H1 (cell line): ENCODE measurements around the gene CNTROB. TPM values are rescaled to one million over a fixed set of nuclear protein-coding genes. Genes with fewer than 3 reads are reported as not detected.

Source experiments
- CTCF ChIA-PET: fragments of 300-600 bp; sonication (Branson Sonifier 250); formaldehyde crosslinking; loops from one replicate; lab custom pipeline; 2021; ENCODE audit not compliant: partially characterized antibody; lab: Charles Lee
- POLR2A ChIA-PET: fragments of 300-600 bp; sonication (Branson Sonifier 250); formaldehyde crosslinking; loops from one replicate; lab custom pipeline; 2021; ENCODE audit warnings: inconsistent platforms; ENCODE audit not compliant: partially characterized antibody; lab: Charles Lee
- DNase-seq, 2 experiments: peaks; one replicate each; pipeline versions ENCODE4 v3.0.0 to v3.0.0-alpha.2; 2010 to 2022; ENCODE audit warnings: low spot score in 2 of 2, low read depth in 1 of 2, mixed read lengths in 1 of 2
- FAIRE-seq: peaks from 2 replicates; lab custom pipeline; 2011; peaks lifted over from hg19 to GRCh38; lab: Jason Lieb, UNC
- H2AFZ ChIP-seq: 2 replicates; pipeline ENCODE4 v1.8.1; 2012; ENCODE audit warnings: low read length, inconsistent platforms
- H2AK5ac ChIP-seq: 2 replicates; pipeline ENCODE4 v1.6.1; 2013; ENCODE audit warnings: low read depth, low read length
- H2BK120ac ChIP-seq: replicated peaks from 2 replicates; pipeline ENCODE3; 2013; ENCODE audit warnings: low read depth, low read length, inconsistent platforms
- H2BK12ac ChIP-seq: 2 replicates; pipeline ENCODE4 v1.6.1; 2013; ENCODE audit warnings: low read depth, low read length
- H2BK15ac ChIP-seq: 2 replicates; pipeline ENCODE4 v1.6.1; 2013; ENCODE audit warnings: low read length
- H2BK20ac ChIP-seq: 2 replicates; pipeline ENCODE4 v1.6.1; 2013; ENCODE audit warnings: low read length
- H2BK5ac ChIP-seq: 2 replicates; pipeline ENCODE4 v1.6.1; 2013; ENCODE audit warnings: low read depth, low read length
- H3K14ac ChIP-seq: 2 replicates; pipeline ENCODE4 v1.6.1; 2013; ENCODE audit warnings: inconsistent platforms; ENCODE audit not compliant: insufficient read length
- H3K18ac ChIP-seq: 2 replicates; pipeline ENCODE4 v1.6.1; 2013; ENCODE audit warnings: low read length; ENCODE audit errors: extremely low read depth
- H3K23ac ChIP-seq: 2 replicates; pipeline ENCODE4 v1.6.1; 2013; ENCODE audit warnings: inconsistent platforms; ENCODE audit not compliant: insufficient read length
- H3K23me2 ChIP-seq: 2 replicates; pipeline ENCODE4 v1.6.1; 2013; ENCODE audit warnings: low read depth, low read length
- H3K27ac ChIP-seq: 2 replicates; pipeline ENCODE4 v1.6.1; 2011; ENCODE audit warnings: low read depth, low read length, inconsistent platforms
- H3K27me3 ChIP-seq, 4 experiments: replicated peaks in 1 of 4; 1 replicate in 1 of 4; 2 replicates in 3 of 4; pipeline versions ENCODE4 v1.6.1 to v1.8.1; 2011 to 2013; ENCODE audit warnings: low read length in 3 of 4, mild to moderate bottlenecking in 3 of 4, inconsistent platforms in 2 of 4, mixed read lengths in 2 of 4, moderate library complexity in 1 of 4; ENCODE audit not compliant: control insufficient read depth in 3 of 4, insufficient read depth in 3 of 4; ENCODE audit errors: extremely low read depth in 1 of 4
- H3K36me3 ChIP-seq, 4 experiments: 2 replicates each; pipeline versions ENCODE4 v1.6.1 to v1.8.1; 2011 to 2013; ENCODE audit warnings: mild to moderate bottlenecking in 4 of 4, low read length in 3 of 4, moderate library complexity in 2 of 4, control low read depth in 1 of 4, inconsistent platforms in 1 of 4; ENCODE audit not compliant: insufficient read depth in 4 of 4, control insufficient read depth in 2 of 4
- H3K4ac ChIP-seq: replicated peaks from 2 replicates; pipeline ENCODE3; 2013; ENCODE audit warnings: low read length, low read depth, mixed read lengths, inconsistent platforms; ENCODE audit not compliant: insufficient read length
- H3K4me1 ChIP-seq, 4 experiments: replicated peaks in 1 of 4; 1 replicate in 1 of 4; 2 replicates in 3 of 4; pipeline versions ENCODE4 v1.6.1 to v1.8.1; 2011 to 2013; ENCODE audit warnings: low read length in 3 of 4, inconsistent platforms in 2 of 4, mixed read lengths in 1 of 4; ENCODE audit not compliant: insufficient read depth in 4 of 4, control insufficient read depth in 3 of 4
- H3K4me2 ChIP-seq, 2 experiments: 2 replicates each; pipeline versions ENCODE4 v1.6.1 to v1.8.1; 2011 to 2013; ENCODE audit warnings: low read depth in 2 of 2, low read length in 2 of 2, control low read depth in 1 of 2, inconsistent platforms in 1 of 2, mild to moderate bottlenecking in 1 of 2; ENCODE audit not compliant: insufficient read depth in 1 of 2
- H3K4me3 ChIP-seq, 4 experiments: fragments of 200-600, 300-600 bp in 1 of 4; sonication (generic), shearing (Covaris generic), sonication (Bioruptor Twin) in 1 of 4; 2 replicates each; pipeline versions ENCODE4 v1.5.1 to v1.8.1; 2011 to 2016; ENCODE audit warnings: low read length in 4 of 4, low read depth in 3 of 4, control low read depth in 2 of 4, inconsistent platforms in 2 of 4, mild to moderate bottlenecking in 2 of 4, mixed read lengths in 1 of 4, moderate library complexity in 1 of 4; ENCODE audit not compliant: insufficient read depth in 2 of 4; ENCODE audit errors: extremely low read depth in 1 of 4
- H3K56ac ChIP-seq: replicated peaks from 2 replicates; pipeline ENCODE3; 2013; ENCODE audit warnings: low read depth, mild to moderate bottlenecking, mixed read lengths, low read length, inconsistent platforms; ENCODE audit not compliant: insufficient read length
- H3K79me1 ChIP-seq: 2 replicates; pipeline ENCODE4 v1.6.1; 2013; ENCODE audit warnings: low read depth, low read length, control low read depth
- H3K79me2 ChIP-seq, 2 experiments: 2 replicates each; pipeline versions ENCODE4 v1.6.1 to v1.8.1; 2012 to 2013; ENCODE audit warnings: low read length in 2 of 2, mild to moderate bottlenecking in 2 of 2, inconsistent platforms in 1 of 2; ENCODE audit not compliant: insufficient read depth in 2 of 2, control insufficient read depth in 1 of 2
- H3K9ac ChIP-seq, 4 experiments: replicated peaks in 1 of 4; 1 replicate in 1 of 4; 2 replicates in 3 of 4; pipeline versions ENCODE4 v1.6.1 to v1.8.1; 2011 to 2013; ENCODE audit warnings: low read depth in 3 of 4, low read length in 3 of 4, control low read depth in 2 of 4, mild to moderate bottlenecking in 2 of 4, moderate library complexity in 2 of 4, inconsistent platforms in 1 of 4; ENCODE audit errors: extremely low read depth in 1 of 4
- H3K9me3 ChIP-seq, 2 experiments: 2 replicates each; pipeline versions ENCODE4 v1.6.1 to v1.8.1; 2012 to 2013; ENCODE audit warnings: mild to moderate bottlenecking in 2 of 2, moderate library complexity in 2 of 2, control low read depth in 1 of 2, inconsistent platforms in 1 of 2, low read depth in 1 of 2, low read length in 1 of 2, mixed read lengths in 1 of 2; ENCODE audit not compliant: insufficient read depth in 2 of 2
- H4K20me1 ChIP-seq, 2 experiments: replicated peaks in 1 of 2; 2 replicates each; pipeline versions ENCODE3 to v1.8.1; 2011 to 2013; ENCODE audit warnings: inconsistent platforms in 2 of 2, low read length in 2 of 2, mild to moderate bottlenecking in 1 of 2; ENCODE audit not compliant: insufficient read depth in 2 of 2, control insufficient read depth in 1 of 2
- H4K5ac ChIP-seq: 2 replicates; pipeline ENCODE4 v1.6.1; 2013; ENCODE audit warnings: low read length, low read depth, mixed read lengths, inconsistent platforms; ENCODE audit not compliant: insufficient read length
- H4K8ac ChIP-seq: 2 replicates; pipeline ENCODE4 v1.8.0; 2013; ENCODE audit warnings: mild to moderate bottlenecking, moderate library complexity, low read length, inconsistent platforms; ENCODE audit not compliant: insufficient read depth; ENCODE audit errors: extremely low read depth
- H4K91ac ChIP-seq: replicated peaks from 2 replicates; pipeline ENCODE3; 2013; ENCODE audit warnings: low read length, mixed read lengths, inconsistent platforms; ENCODE audit not compliant: insufficient read length
- CTCF ChIP-seq, 3 experiments: IDR thresholded peaks; 1 replicate in 2 of 3; 2 replicates in 1 of 3; pipeline versions ENCODE4 v1.5.1 to v1.6.1; 2011; ENCODE audit warnings: low read length in 3 of 3, mild to moderate bottlenecking in 3 of 3, inconsistent platforms in 2 of 3, low read depth in 1 of 3, moderate library complexity in 1 of 3; ENCODE audit not compliant: insufficient read depth in 1 of 3; ENCODE audit errors: control extremely low read depth in 1 of 3
- KDM4A ChIP-seq: IDR thresholded peaks from one replicate; pipeline ENCODE4 v1.7.1; 2012; ENCODE audit warnings: low read depth, mild to moderate bottlenecking, moderate library complexity, low read length, inconsistent platforms; ENCODE audit not compliant: severe bottlenecking
- RAD21 ChIP-seq, 2 experiments: IDR thresholded peaks in 1 of 2; conservative IDR thresholded peaks in 1 of 2; 2 replicates each; pipeline ENCODE4 v1.6.1; 2011; ENCODE audit warnings: low read depth in 2 of 2, low read length in 2 of 2, improper control_type of control experiment in 1 of 2, inconsistent platforms in 1 of 2, mild to moderate bottlenecking in 1 of 2, moderate library complexity in 1 of 2
- WGBS, 2 experiments: shearing (Covaris generic) in 1 of 2; methylation state at CpG; one replicate each; pipeline versions ENCODE4 v1.1.6 to v1.1.7; 2013 to 2015; ENCODE audit warnings: low lambda C conversion rate in 2 of 2, mixed read lengths in 2 of 2, inconsistent platforms in 1 of 2, low coverage in 1 of 2, missing lambda C conversion rate in 1 of 2; ENCODE audit not compliant: insufficient replicate concordance in 2 of 2, insufficient coverage in 1 of 2, insufficient read length in 1 of 2; ENCODE audit errors: extremely low coverage in 1 of 2, missing lambda C conversion rate in 1 of 2; 5-methylcytosine and 5-hydroxymethylcytosine counted together
- polyA plus RNA-seq, 7 experiments: library from polyadenylated mRNA; depleted of rRNA in 3 of 7; stranded (reverse) in 5 of 7; unstranded in 2 of 7; fragments of >200 nt in 5 of 7; fragments of 200-250 nt in 2 of 7; gene quantifications; 1 replicate in 5 of 7; 2 replicates in 1 of 7; 4 replicates in 1 of 7; pipeline versions ENCODE4 v1.2.1 to v1.2.3, GENCODE V29; 2011 to 2013; ENCODE audit warnings: missing spikeins in 2 of 7, mixed read lengths in 2 of 7
- total RNA-seq: library from RNA; stranded (reverse); fragmentation: NEBNext Ultra II Directional; extraction: Animal tissue kit (Norgen Biotek cat#: 25700); gene quantifications from 2 replicates; pipeline ENCODE4 v1.2.1, GENCODE V29; 2021

Gene CNTROB
- total and polyA plus RNA-seq, 2 of the 8 experiments (the other 6 are each of a cell fraction or from before 2014, with no cell fraction given) = 20.5 to 31.9 TPM

GRCh38 chr17:7889166-7889955 is 42.6 kb upstream of the CNTROB start:
- peaks cover 21% of the 10 kb centered on the region for H3K23me2 ChIP-seq
- H2AK5ac ChIP-seq = no peak overlapping the region
- H2BK12ac ChIP-seq = no peak overlapping the region
- H3K18ac ChIP-seq = no peak overlapping the region
- H3K56ac ChIP-seq = no peak overlapping the region
- 84% methylated on average over 11 of the region's 11 CpGs; no CpG with 5 or more reads in 1 of the 2 experiments for WGBS, 2 experiments
- H3K4me3 ChIP-seq = no peak overlapping the region
- H2BK20ac ChIP-seq = no peak overlapping the region
- ChIA-PET POLR2A (interaction anchor here (1.0 kb wide), 1 partner anchor 32 kb away, joined by 3 read pairs; no protein-coding TSS in a partner anchor), CTCF (interaction anchor here (0.8 to 1.1 kb wide), 3 partner anchors 11 to 24 kb away, joined by 3 to 5 read pairs (median 3); no protein-coding TSS in a partner anchor)
- H4K5ac ChIP-seq = no peak overlapping the region
- TF ChIP-seq RAD21 (IDR thresholded peaks at IDR 0.05 in 1 of 2, conservative IDR thresholded peaks at IDR 0.05 in 1 of 2; ENCODE audit: low read depth in 2 of 2, low read length in 2 of 2) (0 out of 4 replicates have a peak, but pooled peaks of 1 of the 2 experiments have one; percentile 5), KDM4A (no peak), CTCF (IDR thresholded peaks at IDR 0.05; ENCODE audit: control extremely low read depth in 1 of 3, insufficient read depth in 1 of 3, low read depth in 1 of 3, low read length in 3 of 3) (peak in 2 of 3 experiments; percentile 15 to 40; a peak in 2 of 4 replicates)
- no peak for DNase-seq
- H3K27ac ChIP-seq = no peak overlapping the region
- peaks cover 0 to 9% (median 2%) of the 10 kb centered on the region in 4 experiments; a peak in 2 of 8 replicates for H3K36me3 ChIP-seq
- H4K8ac ChIP-seq = no peak overlapping the region
- H3K4me2 ChIP-seq = peak overlapping the region in 1 of 2 experiments; percentile 82; a peak in 2 of 4 replicates
- H2BK120ac ChIP-seq = no peak overlapping the region
- no peak overlapping the region for H2AFZ ChIP-seq
- H3K79me2 ChIP-seq = no peaks in the 10 kb centered on the region
- peaks cover 0 to 10% (median 3%) of the 10 kb centered on the region in 4 experiments; a peak in 3 of 7 replicates for H3K27me3 ChIP-seq
- no peaks in the 10 kb centered on the region for H3K79me1 ChIP-seq
- no peak overlapping the region for H3K23ac ChIP-seq
- no peak overlapping the region for H3K9ac ChIP-seq
- no peaks in the 10 kb centered on the region for H4K20me1 ChIP-seq
- no peak overlapping the region for H2BK5ac ChIP-seq
- H3K14ac ChIP-seq = no peak overlapping the region
- H2BK15ac ChIP-seq = no peak overlapping the region
- no peak overlapping the region for H3K4ac ChIP-seq
- no peaks in the 10 kb centered on the region; a peak in 1 of 4 replicates for H3K9me3 ChIP-seq
- FAIRE-seq = no peak
- H3K4me1 ChIP-seq = peaks cover 9 to 30% (median 17%) of the 10 kb centered on the region in 4 experiments
- no peak overlapping the region for H4K91ac ChIP-seq
